WTC11 (cell line): Measurements from ENCODE around the gene ARL8A. TPM values are rescaled to one million over a fixed set of nuclear protein-coding genes. Genes with fewer than 3 reads are reported as not detected.
A peak's percentile ranks its signal among the peaks of the same experiment; 100 is the strongest.

Source experiments
- ATAC-seq: fragments of 200-7000 bp; cut with Tn5 transposase; 2 replicates; pipeline ENCODE4 v1.10.0; 2021; ENCODE audit warnings: mild to moderate bottlenecking, moderate library complexity
- CTCF ChIA-PET: fragments of 300-600 bp; sonication (Branson Sonifier 250); formaldehyde crosslinking; loops from one replicate; lab custom pipeline; 2021; ENCODE audit warnings: antibody characterized with exemption; lab: Charles Lee
- POLR2A ChIA-PET: fragments of 350-600 bp; sonication (Branson Sonifier 250); formaldehyde crosslinking; loops from one replicate; lab custom pipeline; 2021; ENCODE audit warnings: antibody characterized with exemption; lab: Charles Lee
- DNase-seq: peaks from one replicate; pipeline ENCODE4 v3.0.0; 2021; ENCODE audit warnings: low spot score
- H3K27ac Mint-ChIP-seq: 2 replicates; pipeline ENCODE4 v1.8.0; 2021; ENCODE audit warnings: mixed read lengths
- H3K27me3 Mint-ChIP-seq: 2 replicates; pipeline ENCODE4 v1.8.0; 2021; ENCODE audit warnings: low read depth, mild to moderate bottlenecking, moderate library complexity, mixed read lengths
- H3K36me3 Mint-ChIP-seq: 2 replicates; pipeline ENCODE4 v1.8.0; 2021; ENCODE audit warnings: mixed read lengths
- H3K4me1 Mint-ChIP-seq: 2 replicates; pipeline ENCODE4 v1.8.0; 2022; ENCODE audit warnings: mixed read lengths
- H3K4me3 Mint-ChIP-seq: 2 replicates; pipeline ENCODE4 v1.8.0; 2021; ENCODE audit warnings: mild to moderate bottlenecking, moderate library complexity, mixed read lengths
- H3K9me3 Mint-ChIP-seq: 2 replicates; pipeline ENCODE4 v1.8.0; 2021; ENCODE audit warnings: mixed read lengths
- ATF6 ChIP-seq: sonication (generic); formaldehyde crosslinking; IDR thresholded peaks from 2 replicates; pipeline ENCODE4 v1.8.1; 2023; ENCODE audit warnings: mild to moderate bottlenecking, missing genetic modification reagents
- CTCF ChIP-seq: fragments of 200-600 bp; IDR thresholded peaks from 2 replicates; pipeline ENCODE4 v1.8.0; 2022; ENCODE audit warnings: antibody characterized with exemption
- EMX1 ChIP-seq: fragments of 250-450 bp; sonication (Bioruptor Pico); IDR thresholded peaks from 2 replicates; pipeline ENCODE4 v1.8.0; 2021; ENCODE audit warnings: mild to moderate bottlenecking
- FOXP4 ChIP-seq: sonication (generic); formaldehyde crosslinking; IDR thresholded peaks from 2 replicates; pipeline ENCODE4 v1.8.0; 2022; ENCODE audit warnings: mild to moderate bottlenecking, missing genetic modification reagents
- GTF2I ChIP-seq: fragments of 250-450 bp; sonication (Bioruptor Pico); conservative IDR thresholded peaks from 2 replicates; pipeline ENCODE4 v1.4.0; 2021; ENCODE audit warnings: mild to moderate bottlenecking
- HMGA2 ChIP-seq: fragments of 250-450 bp; sonication (Bioruptor Pico); IDR thresholded peaks from 2 replicates; pipeline ENCODE4 v1.4.0; 2021; ENCODE audit warnings: mild to moderate bottlenecking, moderate library complexity
- MYBL2 ChIP-seq: sonication (generic); formaldehyde crosslinking; IDR thresholded peaks from 2 replicates; pipeline ENCODE4 v1.8.1; 2023; ENCODE audit warnings: mild to moderate bottlenecking, moderate library complexity, missing genetic modification reagents
- NFATC4 ChIP-seq: fragments of 250-450 bp; sonication (Bioruptor Pico); IDR thresholded peaks from 2 replicates; pipeline ENCODE4 v1.9.0; 2021; ENCODE audit warnings: mild to moderate bottlenecking
- NR3C1 ChIP-seq: sonication (generic); formaldehyde crosslinking; conservative IDR thresholded peaks from 2 replicates; pipeline ENCODE4 v1.8.1; 2023; ENCODE audit warnings: low read depth, mild to moderate bottlenecking, missing genetic modification reagents
- SMAD4 ChIP-seq: sonication (generic); formaldehyde crosslinking; IDR thresholded peaks from 2 replicates; pipeline ENCODE4 v1.8.0; 2022; ENCODE audit warnings: mild to moderate bottlenecking, missing genetic modification reagents
- ZNF121 ChIP-seq: sonication (generic); formaldehyde crosslinking; IDR thresholded peaks from 2 replicates; pipeline ENCODE4 v1.8.0; 2023; ENCODE audit warnings: missing genetic modification reagents
- ZNF281 ChIP-seq: sonication (generic); formaldehyde crosslinking; IDR thresholded peaks from 2 replicates; pipeline ENCODE4 v1.8.0; 2023; ENCODE audit warnings: mild to moderate bottlenecking, missing genetic modification reagents
- total RNA-seq: library from RNA; stranded (reverse); gene quantifications from 3 replicates; pipeline ENCODE4 v1.2.3, GENCODE V29; 2021
- TF ChIP-seq, protein P1 (sequence below): sonication (generic); formaldehyde crosslinking; IDR thresholded peaks from 2 replicates; pipeline ENCODE4 v1.8.1; 2022; ENCODE audit warnings: mild to moderate bottlenecking, missing genetic modification reagents, moderate library complexity, borderline replicate concordance
- TF ChIP-seq, protein P2 (sequence below): fragments of 250-450 bp; sonication (Bioruptor Pico); IDR thresholded peaks from 2 replicates; pipeline ENCODE4 v1.8.0; 2021; ENCODE audit warnings: mild to moderate bottlenecking
- TF ChIP-seq, protein P3 (sequence below): sonication (generic); formaldehyde crosslinking; IDR thresholded peaks from 2 replicates; pipeline ENCODE4 v1.8.1; 2023; ENCODE audit warnings: mild to moderate bottlenecking, missing genetic modification reagents, moderate library complexity

ARL8A gene
- total RNA-seq, 1 experiment from 2014 or later = 47.2 TPM

DNA sequence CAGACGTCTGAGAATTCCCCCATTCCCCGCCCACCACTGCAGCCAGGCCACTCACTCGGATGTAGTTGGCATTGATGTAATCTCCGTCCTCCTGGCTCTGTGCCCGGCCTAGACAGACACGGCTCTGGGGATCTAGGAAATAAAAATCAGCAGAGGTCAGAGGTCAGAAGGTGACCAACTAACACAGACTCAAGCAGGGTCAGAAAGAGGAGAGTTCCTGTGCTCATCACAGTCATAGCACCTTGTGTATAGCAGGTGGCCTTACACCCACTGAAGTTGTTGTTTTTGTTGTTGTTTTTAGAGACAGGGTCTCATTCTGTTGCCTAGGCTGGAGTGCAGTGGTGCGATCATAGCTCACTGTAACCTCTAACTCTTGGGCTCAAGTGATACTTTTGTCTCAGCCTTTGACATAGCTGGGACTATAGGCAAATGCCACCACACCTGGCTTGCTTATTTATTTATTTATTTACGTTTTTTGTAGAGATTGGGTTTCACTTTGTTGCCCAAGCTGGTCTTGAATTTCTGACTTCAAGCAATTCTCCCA, 11.0 kb upstream of the ARL8A start:
- peaks cover 25% of the 10 kb centered on the region for H3K4me1 Mint-ChIP-seq
- TF ChIP-seq, protein P1, sequence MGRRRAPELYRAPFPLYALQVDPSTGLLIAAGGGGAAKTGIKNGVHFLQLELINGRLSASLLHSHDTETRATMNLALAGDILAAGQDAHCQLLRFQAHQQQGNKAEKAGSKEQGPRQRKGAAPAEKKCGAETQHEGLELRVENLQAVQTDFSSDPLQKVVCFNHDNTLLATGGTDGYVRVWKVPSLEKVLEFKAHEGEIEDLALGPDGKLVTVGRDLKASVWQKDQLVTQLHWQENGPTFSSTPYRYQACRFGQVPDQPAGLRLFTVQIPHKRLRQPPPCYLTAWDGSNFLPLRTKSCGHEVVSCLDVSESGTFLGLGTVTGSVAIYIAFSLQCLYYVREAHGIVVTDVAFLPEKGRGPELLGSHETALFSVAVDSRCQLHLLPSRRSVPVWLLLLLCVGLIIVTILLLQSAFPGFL (CRISPR knock-in tag) = no peak
- TF ChIP-seq SMAD4 (CRISPR knock-in tag) (no peak), MYBL2 (CRISPR knock-in tag) (no peak)
- no peak overlapping the region for H3K27ac Mint-ChIP-seq
- no peaks in the 10 kb centered on the region for H3K36me3 Mint-ChIP-seq
- no peaks in the 10 kb centered on the region for H3K9me3 Mint-ChIP-seq
- CTCF ChIA-PET = interaction anchor here (0.6 to 3.3 kb wide), 40 partner anchors 9 to 549 kb away, joined by 3 to 73 read pairs (median 6); partner anchors contain the start of genes ARL8A, ELF3, GPR37L1 and LGR6
- no peaks in the 10 kb centered on the region for H3K27me3 Mint-ChIP-seq
- ATAC-seq (no peak), DNase-seq (no peak)
- no peak overlapping the region for H3K4me3 Mint-ChIP-seq
- POLR2A ChIA-PET = interaction anchor here (1.4 kb wide), 1 partner anchor 11 kb away, joined by 6 read pairs; the partner anchor contains the start of gene ARL8A

DNA sequence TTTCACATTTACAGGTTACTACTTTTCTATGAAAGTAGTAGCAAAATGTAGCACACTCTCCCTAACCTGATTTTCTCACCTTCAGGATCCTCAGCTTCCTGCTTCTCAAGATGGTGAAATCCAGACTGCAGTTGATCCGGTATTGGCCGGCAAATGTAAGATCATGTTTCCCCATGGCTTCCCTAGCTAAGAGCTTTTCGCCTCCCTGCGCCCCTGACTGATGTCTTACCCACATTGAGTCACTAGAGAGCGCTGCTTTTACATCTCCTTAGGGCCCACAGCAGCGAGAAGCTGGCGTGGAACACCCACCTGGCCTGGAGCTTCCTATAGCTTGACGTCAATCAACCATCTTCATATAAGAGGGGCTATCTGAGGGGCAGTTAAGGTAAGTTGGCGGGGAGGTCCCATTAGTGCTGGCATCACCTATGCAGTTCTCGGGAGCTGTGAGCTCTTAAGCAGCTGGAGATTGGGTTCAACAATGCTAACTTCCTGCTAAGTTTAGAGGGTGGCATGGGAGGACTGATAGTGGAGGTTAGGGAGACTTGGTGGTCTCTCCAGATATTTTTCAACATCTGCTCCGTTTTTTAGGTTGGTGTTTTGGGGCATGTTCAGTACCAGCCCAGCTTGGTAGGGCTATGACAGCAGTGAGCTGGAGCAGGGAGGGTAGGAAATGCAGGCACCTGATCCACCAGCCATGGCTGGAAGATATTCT, 10.4 kb upstream of the ARL8A start:
- peak overlapping the region; percentile 89 for H3K27ac Mint-ChIP-seq
- peak; percentile 74 for DNase-seq
- CTCF ChIA-PET = interaction anchor here (0.5 to 3.3 kb wide), 49 partner anchors 9 to 1352 kb away, joined by 3 to 73 read pairs (median 5); partner anchors contain the start of genes ARL8A, ELF3, GPR37L1 and LGR6
- no peaks in the 10 kb centered on the region for H3K27me3 Mint-ChIP-seq
- peaks cover 22% of the 10 kb centered on the region for H3K4me1 Mint-ChIP-seq
- ATAC-seq = peak; percentile 88
- TF ChIP-seq CTCF = peak; percentile 56
- no peak for TF ChIP-seq NFATC4
- TF ChIP-seq, all 79 proteins: peak for 1
- no peak overlapping the region for H3K4me3 Mint-ChIP-seq
- no peaks in the 10 kb centered on the region for H3K36me3 Mint-ChIP-seq
- POLR2A ChIA-PET = interaction anchor here (1.4 kb wide), 1 partner anchor 10 kb away, joined by 6 read pairs; the partner anchor contains the start of gene ARL8A
- H3K9me3 Mint-ChIP-seq = no peaks in the 10 kb centered on the region

DNA sequence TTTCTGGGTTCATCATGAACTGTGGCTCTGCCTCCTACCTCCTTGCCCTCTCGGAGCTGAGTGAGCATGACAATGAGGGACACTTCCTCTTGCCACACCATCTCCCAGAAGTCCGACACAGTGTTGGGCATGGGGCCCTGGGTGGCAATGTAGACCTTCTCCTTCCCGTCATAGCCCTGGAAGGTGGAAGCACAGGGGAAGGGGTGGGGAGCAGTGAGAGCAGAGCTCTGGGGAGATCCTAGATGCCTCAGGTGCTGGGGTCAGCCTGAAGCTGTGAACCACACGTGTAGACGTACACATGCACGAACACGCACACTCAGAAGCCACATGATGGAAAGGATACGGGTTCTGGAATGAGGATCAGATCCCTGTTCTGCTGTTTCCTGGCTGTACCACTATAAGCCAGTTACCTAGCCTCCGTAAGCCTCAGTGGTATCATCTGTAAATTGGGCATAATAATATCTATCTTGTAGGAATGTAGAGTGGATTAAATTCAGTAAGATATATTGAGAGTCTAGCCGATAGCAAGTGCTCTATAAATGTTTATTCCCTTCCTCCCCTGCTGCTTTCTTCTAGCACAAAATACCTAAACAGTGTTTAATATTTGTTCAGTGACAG, 9.7 kb upstream of the ARL8A start:
- CTCF ChIA-PET = interaction anchor here (0.5 to 3.3 kb wide), 45 partner anchors 8 to 1353 kb away, joined by 3 to 73 read pairs (median 5); partner anchors contain the start of genes ARL8A, ELF3, GPR37L1 and LGR6
- no peak for DNase-seq
- POLR2A ChIA-PET = interaction anchor here (1.4 kb wide), 1 partner anchor 10 kb away, joined by 6 read pairs; the partner anchor contains the start of gene ARL8A
- peak overlapping the region; percentile 89 for H3K27ac Mint-ChIP-seq
- H3K27me3 Mint-ChIP-seq = no peaks in the 10 kb centered on the region
- H3K4me1 Mint-ChIP-seq = peaks cover 16% of the 10 kb centered on the region
- H3K4me3 Mint-ChIP-seq = no peak overlapping the region
- no peak for ATAC-seq
- H3K9me3 Mint-ChIP-seq = no peaks in the 10 kb centered on the region
- H3K36me3 Mint-ChIP-seq = no peaks in the 10 kb centered on the region
- no peak for TF ChIP-seq HMGA2 (CRISPR knock-in tag)
- no peak for TF ChIP-seq NFATC4
- TF ChIP-seq GTF2I (CRISPR knock-in tag) = no peak
- no peak for TF ChIP-seq ZNF121
- TF ChIP-seq ATF6 = no peak
- TF ChIP-seq ZNF281 = no peak
- TF ChIP-seq, protein P2, sequence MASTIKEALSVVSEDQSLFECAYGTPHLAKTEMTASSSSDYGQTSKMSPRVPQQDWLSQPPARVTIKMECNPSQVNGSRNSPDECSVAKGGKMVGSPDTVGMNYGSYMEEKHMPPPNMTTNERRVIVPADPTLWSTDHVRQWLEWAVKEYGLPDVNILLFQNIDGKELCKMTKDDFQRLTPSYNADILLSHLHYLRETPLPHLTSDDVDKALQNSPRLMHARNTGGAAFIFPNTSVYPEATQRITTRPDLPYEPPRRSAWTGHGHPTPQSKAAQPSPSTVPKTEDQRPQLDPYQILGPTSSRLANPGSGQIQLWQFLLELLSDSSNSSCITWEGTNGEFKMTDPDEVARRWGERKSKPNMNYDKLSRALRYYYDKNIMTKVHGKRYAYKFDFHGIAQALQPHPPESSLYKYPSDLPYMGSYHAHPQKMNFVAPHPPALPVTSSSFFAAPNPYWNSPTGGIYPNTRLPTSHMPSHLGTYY = no peak
- no peak for TF ChIP-seq NR3C1
- no peak for TF ChIP-seq EMX1 (CRISPR knock-in tag)
- TF ChIP-seq, protein P3, sequence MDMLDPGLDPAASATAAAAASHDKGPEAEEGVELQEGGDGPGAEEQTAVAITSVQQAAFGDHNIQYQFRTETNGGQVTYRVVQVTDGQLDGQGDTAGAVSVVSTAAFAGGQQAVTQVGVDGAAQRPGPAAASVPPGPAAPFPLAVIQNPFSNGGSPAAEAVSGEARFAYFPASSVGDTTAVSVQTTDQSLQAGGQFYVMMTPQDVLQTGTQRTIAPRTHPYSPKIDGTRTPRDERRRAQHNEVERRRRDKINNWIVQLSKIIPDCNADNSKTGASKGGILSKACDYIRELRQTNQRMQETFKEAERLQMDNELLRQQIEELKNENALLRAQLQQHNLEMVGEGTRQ (CRISPR knock-in tag) = no peak
- no peak for TF ChIP-seq FOXP4
